Astrocyte of the spinal cord (primary cell): ENCODE measurements around the gene KCNIP2.

Source experiments
- DNase-seq: peaks from one replicate; pipeline ENCODE4 v3.0.0; 2011; ENCODE audit warnings: low read depth, low spot score
- H3K4me3 ChIP-seq: 2 replicates; pipeline ENCODE4 v1.5.1; 2011; ENCODE audit warnings: low read depth, mild to moderate bottlenecking, low read length, moderate library complexity
- CTCF ChIP-seq: IDR thresholded peaks from 2 replicates; pipeline ENCODE4 v1.5.1; 2012; ENCODE audit warnings: low read depth, mild to moderate bottlenecking, low read length, inconsistent platforms
- in situ Hi-C: cut with HindIII; loops from 2 replicates; pipeline ENCODE4 v1.10.0; 2017; ENCODE audit warnings: low sequenced_read_pairs

Gene KCNIP2

GRCh38 chr10:101818872-101819633 is 24.5 kb downstream of the KCNIP2 start:
- in situ Hi-C loops: no loop called here
- H3K4me3 ChIP-seq: peak overlapping the region; percentile 98
- TF ChIP-seq CTCF: no peak

GRCh38 chr10:101818119-101818871 is 25.3 kb downstream of the KCNIP2 start, which contains the start of gene OGA:
Gene OGA (minus strand): TSS chr10:101818444. CDS start chr10:101818022, 422 bp downstream.
- DNase-seq: peak; percentile 100
- no peak for TF ChIP-seq CTCF
- H3K4me3 ChIP-seq: peak within 1 kb of the TSS; percentile 98
- in situ Hi-C loops: no loop called here

More at GRCh38 chr10:101818872-101819633, 24.5 kb downstream of the KCNIP2 start:
- DNase-seq: no peak

GRCh38 chr10:101817337-101818118 is 26.1 kb downstream of the KCNIP2 start:
- DNase-seq: peak; percentile 96
- in situ Hi-C loops: no loop called here
- no peak for TF ChIP-seq CTCF
- peak overlapping the region; percentile 98 for H3K4me3 ChIP-seq

- H3K4me3 ChIP-seq: peak overlapping the region; percentile 98
- TF ChIP-seq CTCF: no peak
- DNase-seq: no peak
- in situ Hi-C loops: no loop called here
Measured at GRCh38 chr10:101816913-101817336, 26.7 kb downstream of the KCNIP2 start.

GRCh38 chr10:101816376-101816775 is 27.2 kb downstream of the KCNIP2 start:
- no peak for DNase-seq
- H3K4me3 ChIP-seq: peak overlapping the region; percentile 98
- in situ Hi-C loops: no loop called here
- TF ChIP-seq CTCF: no peak

GRCh38 chr10:101814466-101815071 is 29.0 kb downstream of the KCNIP2 start:
- in situ Hi-C loops: no loop called here
- no peak for TF ChIP-seq CTCF

More at GRCh38 chr10:101814466-101815071, 29.0 kb downstream of the KCNIP2 start:
- peak overlapping the region; percentile 98 for H3K4me3 ChIP-seq
- DNase-seq: no peak
